Liver (tissue), 9 donors: ENCODE data around the gene NMNAT1. TPM values are rescaled to one million over a fixed set of nuclear protein-coding genes. Genes with fewer than 3 reads are reported as not detected.

Experiments
- DNase-seq: peaks from one replicate; pipeline ENCODE4 v3.0.0-alpha.2; 2017; ENCODE audit warnings: low spot score
- H3K27ac ChIP-seq, 2 donors: one replicate each; pipeline ENCODE4 v1.7.0; 2013; ENCODE audit warnings: inconsistent platforms in 2 of 2, low read length in 2 of 2, control low read depth in 1 of 2, low read depth in 1 of 2, mild to moderate bottlenecking in 1 of 2
- H3K27me3 ChIP-seq, 4 donors: one replicate each; pipeline versions ENCODE4 v1.6.1 to v1.7.0; 2013; ENCODE audit warnings: low read length in 3 of 4, inconsistent platforms in 1 of 4, mild to moderate bottlenecking in 1 of 4, moderate library complexity in 1 of 4; ENCODE audit not compliant: control insufficient read depth in 4 of 4, insufficient read depth in 4 of 4
- H3K36me3 ChIP-seq, 4 donors: one replicate each; pipeline versions ENCODE4 v1.6.1 to v1.7.0; 2013; ENCODE audit warnings: low read length in 3 of 4, mild to moderate bottlenecking in 3 of 4, low read depth in 1 of 4, moderate library complexity in 1 of 4; ENCODE audit not compliant: control insufficient read depth in 4 of 4, insufficient read depth in 3 of 4
- H3K4me1 ChIP-seq, 4 donors: one replicate each; pipeline versions ENCODE4 v1.6.1 to v1.7.0; 2013; ENCODE audit warnings: low read length in 3 of 4, mild to moderate bottlenecking in 3 of 4, moderate library complexity in 1 of 4; ENCODE audit not compliant: control insufficient read depth in 4 of 4, insufficient read depth in 4 of 4
- H3K4me3 ChIP-seq, 3 donors: one replicate each; pipeline versions ENCODE4 v1.6.1 to v1.7.0; 2013; ENCODE audit warnings: low read length in 3 of 3, control low read depth in 1 of 3, low read depth in 1 of 3, mild to moderate bottlenecking in 1 of 3
- H3K9ac ChIP-seq, 2 donors: one replicate each; pipeline ENCODE4 v1.7.0; 2013; ENCODE audit warnings: low read length in 2 of 2, mild to moderate bottlenecking in 2 of 2, moderate library complexity in 2 of 2, control low read depth in 1 of 2, low read depth in 1 of 2
- H3K9me3 ChIP-seq, 4 donors: one replicate each; pipeline versions ENCODE4 v1.6.1 to v1.7.0; 2013; ENCODE audit warnings: low read length in 3 of 4; ENCODE audit not compliant: control insufficient read depth in 4 of 4
- ATF3 ChIP-seq: IDR thresholded peaks from 2 replicates; pipeline ENCODE4 v1.6.1; 2016; ENCODE audit warnings: antibody characterized with exemption
- CTCF ChIP-seq: fragments of 150-350 bp; IDR thresholded peaks from 2 replicates; pipeline ENCODE4 v1.5.1; 2017; ENCODE audit warnings: improper control_type of control experiment, low read depth, low read length; ENCODE audit not compliant: missing input control
- FOXA2 ChIP-seq: IDR thresholded peaks from 2 replicates; pipeline ENCODE4 v1.6.1; 2016; ENCODE audit warnings: antibody characterized with exemption
- GABPA ChIP-seq, 2 donors: IDR thresholded peaks in 1 of 2; conservative IDR thresholded peaks in 1 of 2; 2 replicates each; pipeline ENCODE4 v1.6.1; 2016; ENCODE audit warnings: antibody characterized with exemption in 2 of 2, mild to moderate bottlenecking in 1 of 2, moderate library complexity in 1 of 2
- HNF4A ChIP-seq, 2 donors: conservative IDR thresholded peaks; 2 replicates each; pipeline ENCODE4 v1.6.1; 2016; ENCODE audit warnings: antibody characterized with exemption in 2 of 2, mild to moderate bottlenecking in 2 of 2
- HNF4G ChIP-seq: IDR thresholded peaks from 2 replicates; pipeline ENCODE4 v1.6.1; 2016; ENCODE audit warnings: antibody characterized with exemption
- REST ChIP-seq: IDR thresholded peaks from 2 replicates; pipeline ENCODE4 v1.6.1; 2016; ENCODE audit warnings: antibody characterized with exemption, mild to moderate bottlenecking
- TAF1 ChIP-seq: conservative IDR thresholded peaks from 2 replicates; pipeline ENCODE4 v1.6.1; 2016; ENCODE audit warnings: antibody characterized with exemption, mild to moderate bottlenecking
- WGBS: extraction: QIAGEN DNeasy Blood & Tissue Kit; methylation state at CpG from one replicate; pipeline ENCODE4 v1.1.7; 2013; 5-methylcytosine and 5-hydroxymethylcytosine counted together
- polyA plus RNA-seq, 2 donors: library from polyadenylated mRNA; stranded (reverse) in 1 of 2; unstranded in 1 of 2; fragments of 200-250 nt in 1 of 2; fragments of >200 nt in 1 of 2; fragmentation: Nextera tagmentation in 1 of 2; extraction: Ambion mirVana in 1 of 2; gene quantifications; one replicate each; pipeline versions ENCODE4 v1.2.1 to v1.2.3, GENCODE V29; 2013 to 2015
- total RNA-seq, 2 donors: library from RNA; depleted of rRNA; stranded (reverse); fragments of >200 nt; gene quantifications; one replicate each; pipeline ENCODE4 v1.2.3, GENCODE V29; 2014
- donor health status: healthy.
- donor health status: healthy.
- donor health status: healthy.
- donor health status: healthy.
- donor health status: healthy.

Gene NMNAT1
- total and polyA plus RNA-seq, 4 donors: 5.2 to 7.4 (median 5.6) TPM

GRCh38 chr1:9917901-9918300, 25.4 kb upstream of the NMNAT1 start (continued):
- no peak for TF ChIP-seq REST
- no peak for TF ChIP-seq HNF4G
- TF ChIP-seq HNF4A (conservative IDR thresholded peaks at IDR 0.05): no peak
- TF ChIP-seq GABPA (IDR thresholded peaks at IDR 0.05 in 1 of 2, conservative IDR thresholded peaks at IDR 0.05 in 1 of 2): no peak
- no peak for TF ChIP-seq CTCF
- no peak for TF ChIP-seq FOXA2

GRCh38 chr1:9920606-9921005, 22.7 kb upstream of the NMNAT1 start:
- no peaks in the 10 kb centered on the region for H3K4me1 ChIP-seq
- no peaks in the 10 kb centered on the region for H3K36me3 ChIP-seq
- H3K27me3 ChIP-seq: no peaks in the 10 kb centered on the region
- H3K9me3 ChIP-seq: no peaks in the 10 kb centered on the region
- H3K27ac ChIP-seq: no peak overlapping the region
- no peak overlapping the region for H3K4me3 ChIP-seq
- no peak overlapping the region for H3K9ac ChIP-seq
- no peak for DNase-seq
- TF ChIP-seq ATF3 (no peak), TAF1 (no peak)
- WGBS: 93% methylated on average over 5 of the region's 5 CpGs

GRCh38 chr1:9922342-9922741, 20.9 kb upstream of the NMNAT1 start:
- DNase-seq: no peak
- no peak overlapping the region for H3K4me3 ChIP-seq
- H3K27me3 ChIP-seq: no peaks in the 10 kb centered on the region
- no peaks in the 10 kb centered on the region for H3K36me3 ChIP-seq
- H3K4me1 ChIP-seq: no peaks in the 10 kb centered on the region
- WGBS: 87% methylated on average over 5 of the region's 5 CpGs
- TF ChIP-seq TAF1: no peak
- no peak for TF ChIP-seq HNF4G
- no peak for TF ChIP-seq CTCF
- H3K9me3 ChIP-seq: no peaks in the 10 kb centered on the region
- no peak overlapping the region for H3K9ac ChIP-seq
- no peak overlapping the region for H3K27ac ChIP-seq
